ENCODE results near the gene CTNNA1.
"Not testable (repeated sequence)": the region's sequence is repeated elsewhere in the genome, so short reads cannot be mapped to it uniquely, and the experiment has no call there.

Gene CTNNA1

DNA sequence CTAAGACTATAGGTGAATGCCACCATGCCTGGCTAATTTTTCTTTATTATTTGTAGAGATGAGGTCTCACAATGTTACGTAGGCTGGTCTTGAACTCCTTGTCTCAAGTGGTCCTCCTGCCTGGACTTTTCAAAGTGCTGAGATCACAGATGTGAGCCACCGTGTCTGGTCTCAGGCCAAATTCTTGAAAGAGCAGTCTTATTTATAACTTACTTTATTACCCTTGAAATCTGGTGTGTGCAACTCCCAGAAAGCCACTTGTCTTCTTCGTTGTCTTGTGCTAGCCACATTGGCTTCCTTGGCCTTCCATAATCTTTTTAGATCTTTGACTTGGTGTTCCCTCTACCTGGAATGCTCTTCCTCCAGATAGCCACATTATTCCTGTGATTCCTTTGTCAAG, 50.1 kb downstream of the CTNNA1 start:
- Mint-ChIP-seq H3K4me3 (no peak overlapping the region), H3K27me3 (ENCODE audit: low read depth) (no peaks in the 10 kb centered on the region), H3K4me1 (peaks cover 22% of the 10 kb centered on the region), H3K9me3 (peaks cover 14% of the 10 kb centered on the region), H3K27ac (no peak overlapping the region), H3K36me3 (ENCODE audit: low read depth) (peaks cover 75% of the 10 kb centered on the region)
- TF ChIP-seq, protein P1, sequence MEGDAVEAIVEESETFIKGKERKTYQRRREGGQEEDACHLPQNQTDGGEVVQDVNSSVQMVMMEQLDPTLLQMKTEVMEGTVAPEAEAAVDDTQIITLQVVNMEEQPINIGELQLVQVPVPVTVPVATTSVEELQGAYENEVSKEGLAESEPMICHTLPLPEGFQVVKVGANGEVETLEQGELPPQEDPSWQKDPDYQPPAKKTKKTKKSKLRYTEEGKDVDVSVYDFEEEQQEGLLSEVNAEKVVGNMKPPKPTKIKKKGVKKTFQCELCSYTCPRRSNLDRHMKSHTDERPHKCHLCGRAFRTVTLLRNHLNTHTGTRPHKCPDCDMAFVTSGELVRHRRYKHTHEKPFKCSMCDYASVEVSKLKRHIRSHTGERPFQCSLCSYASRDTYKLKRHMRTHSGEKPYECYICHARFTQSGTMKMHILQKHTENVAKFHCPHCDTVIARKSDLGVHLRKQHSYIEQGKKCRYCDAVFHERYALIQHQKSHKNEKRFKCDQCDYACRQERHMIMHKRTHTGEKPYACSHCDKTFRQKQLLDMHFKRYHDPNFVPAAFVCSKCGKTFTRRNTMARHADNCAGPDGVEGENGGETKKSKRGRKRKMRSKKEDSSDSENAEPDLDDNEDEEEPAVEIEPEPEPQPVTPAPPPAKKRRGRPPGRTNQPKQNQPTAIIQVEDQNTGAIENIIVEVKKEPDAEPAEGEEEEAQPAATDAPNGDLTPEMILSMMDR (IDR thresholded peaks at IDR 0.05; ENCODE audit: unreplicated experiment in 3 of 3) = no peak

DNA sequence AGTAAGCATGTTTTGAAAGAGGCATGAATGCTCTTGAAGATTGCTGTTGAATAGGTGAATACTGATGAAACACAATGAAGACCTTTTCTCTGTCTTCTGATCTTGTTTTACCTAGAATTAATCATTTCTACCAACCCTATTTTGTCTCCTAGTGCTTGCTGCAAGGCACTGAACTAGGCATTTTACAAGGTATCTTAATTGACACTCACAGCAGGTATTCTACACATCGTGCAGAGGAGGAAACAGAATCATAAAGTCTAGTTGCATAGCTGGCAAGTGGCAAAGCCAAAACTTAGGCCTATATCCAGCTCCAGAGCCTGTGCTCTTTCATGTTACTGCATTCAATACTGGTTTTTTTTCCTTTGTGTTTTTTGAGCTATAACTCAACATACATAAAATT, 50.7 kb downstream of the CTNNA1 start:
- Mint-ChIP-seq H3K4me3 (no peak overlapping the region), H3K4me1 (peaks cover 22% of the 10 kb centered on the region), H3K36me3 (ENCODE audit: low read depth) (peaks cover 74% of the 10 kb centered on the region), H3K27ac (peak overlapping the region in 1 of 3 experiments; percentile 12), H3K27me3 (ENCODE audit: low read depth) (no peaks in the 10 kb centered on the region), H3K9me3 (peaks cover 11% of the 10 kb centered on the region)
- TF ChIP-seq, protein P1 (IDR thresholded peaks at IDR 0.05; ENCODE audit: unreplicated experiment in 3 of 3) = no peak

DNA sequence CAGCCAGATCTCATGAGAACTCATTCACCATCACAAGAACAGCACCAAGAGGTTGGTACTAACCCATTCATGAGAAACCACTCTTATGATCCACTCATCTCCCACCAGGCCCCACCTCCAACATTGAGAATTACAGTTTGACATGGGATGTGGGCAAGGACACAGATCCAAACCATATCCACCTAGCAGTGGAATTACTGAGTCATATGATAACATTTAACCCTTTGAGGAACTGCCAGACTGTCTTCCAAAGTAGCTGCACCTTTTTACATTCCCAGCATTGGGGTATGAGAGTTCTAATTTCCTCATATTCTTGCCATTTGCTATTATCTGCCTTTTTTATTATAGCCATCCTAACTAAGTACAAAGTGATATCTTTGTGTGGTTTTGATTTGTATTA, 51.9 kb downstream of the CTNNA1 start:
- no peaks in the 10 kb centered on the region for H3K27me3 Mint-ChIP-seq (ENCODE audit: low read depth)
- peaks cover 72% of the 10 kb centered on the region for H3K36me3 Mint-ChIP-seq (ENCODE audit: low read depth)
- H3K4me1 Mint-ChIP-seq = peaks cover 22% of the 10 kb centered on the region
- H3K27ac Mint-ChIP-seq = no peak overlapping the region
- peaks cover 7% of the 10 kb centered on the region for H3K9me3 Mint-ChIP-seq
- TF ChIP-seq, protein P1 (IDR thresholded peaks at IDR 0.05; ENCODE audit: unreplicated experiment in 3 of 3) = no peak
- H3K4me3 Mint-ChIP-seq = no peak overlapping the region

DNA sequence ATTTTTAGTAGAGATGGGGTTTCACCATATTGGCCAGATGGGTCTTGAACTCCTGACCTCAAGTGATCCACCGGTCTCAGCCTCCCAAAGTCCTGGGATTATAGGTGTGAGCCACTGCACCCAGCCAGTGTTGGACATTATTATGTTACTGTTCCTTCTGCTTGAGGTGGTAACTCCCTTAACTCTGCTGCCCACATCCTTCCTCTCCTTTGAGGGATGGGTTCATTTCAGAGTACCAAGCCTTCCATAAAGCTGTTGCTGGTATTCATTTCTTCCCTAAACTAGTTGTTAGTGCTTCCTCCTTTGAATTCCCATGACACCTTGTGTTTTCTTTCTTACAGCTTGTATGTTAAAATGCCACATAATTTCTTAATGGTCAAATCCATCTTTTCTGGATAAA, 54.0 kb downstream of the CTNNA1 start:
- TF ChIP-seq, protein P1 (IDR thresholded peaks at IDR 0.05; ENCODE audit: unreplicated experiment in 3 of 3) = no peak
- Mint-ChIP-seq H3K27ac (no peak overlapping the region), H3K9me3 (peaks cover 5% of the 10 kb centered on the region), H3K27me3 (ENCODE audit: low read depth) (no peaks in the 10 kb centered on the region), H3K4me1 (peaks cover 22% of the 10 kb centered on the region), H3K36me3 (ENCODE audit: low read depth) (peaks cover 71% of the 10 kb centered on the region), H3K4me3 (no peak overlapping the region)

DNA sequence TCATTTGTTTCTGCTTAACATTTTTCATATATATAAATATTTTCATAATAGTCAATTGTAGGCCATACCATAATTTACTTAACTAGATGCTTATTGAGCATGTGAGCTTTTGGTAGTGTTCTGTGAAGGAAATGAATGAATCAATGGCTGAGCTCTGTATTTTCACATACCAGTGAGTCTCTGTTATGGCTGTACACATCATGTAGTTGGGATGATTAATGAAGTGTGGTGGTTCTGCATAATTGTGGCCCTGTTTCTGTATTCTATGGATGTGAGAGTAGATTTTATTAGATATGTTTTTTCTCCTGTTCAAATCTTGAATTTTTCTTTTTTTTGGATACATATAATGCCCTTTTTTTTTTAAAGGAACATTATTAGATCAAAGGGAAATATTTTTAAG, 56.2 kb downstream of the CTNNA1 start:
- TF ChIP-seq, protein P1 (IDR thresholded peaks at IDR 0.05; ENCODE audit: unreplicated experiment in 3 of 3) = no peak
- Mint-ChIP-seq H3K9me3 (peaks cover 8% of the 10 kb centered on the region), H3K4me3 (no peak overlapping the region), H3K27me3 (ENCODE audit: low read depth) (no peaks in the 10 kb centered on the region), H3K27ac (peak overlapping the region; percentile 27 to 65 (median 48)), H3K36me3 (ENCODE audit: low read depth) (peaks cover 79% of the 10 kb centered on the region), H3K4me1 (peaks cover 12% of the 10 kb centered on the region)

DNA sequence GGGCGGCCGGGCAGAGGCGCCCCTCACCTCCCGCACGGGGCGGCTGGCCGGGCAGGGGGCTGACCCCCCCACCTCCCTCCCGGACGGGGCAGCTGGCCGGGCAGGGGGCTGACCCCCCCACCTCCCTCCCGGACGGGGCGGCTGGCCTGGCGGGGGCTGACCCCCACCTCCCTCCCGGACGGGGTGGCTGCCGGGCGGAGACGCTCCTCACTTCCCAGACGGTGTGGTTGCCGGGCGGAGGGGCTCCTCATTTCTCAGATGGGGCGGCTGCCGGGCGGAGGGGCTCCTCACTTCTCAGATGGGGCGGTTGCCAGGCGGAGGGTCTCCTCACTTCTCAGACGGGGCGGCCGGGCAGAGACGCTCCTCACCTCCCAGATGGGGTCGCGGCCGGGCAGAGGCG, 57.6 kb downstream of the CTNNA1 start:
- not testable (repeated sequence) for H3K27me3 Mint-ChIP-seq (ENCODE audit: low read depth); H3K4me3 Mint-ChIP-seq

More for the DNA sequence above, 57.6 kb downstream of the CTNNA1 start:
- H3K9me3 Mint-ChIP-seq, H3K27ac Mint-ChIP-seq: not testable (repeated sequence)
- peaks cover 74% of the 10 kb centered on the region for H3K36me3 Mint-ChIP-seq (ENCODE audit: low read depth)
- peaks cover 12% of the 10 kb centered on the region for H3K4me1 Mint-ChIP-seq
